LNCaP clone FGC (cell line): ENCODE results near the gene COL6A5.

Experiments
- DNase-seq: peaks from one replicate; pipeline ENCODE4 v3.0.0-alpha.2; 2011; ENCODE audit warnings: low read depth
- H3K4me3 ChIP-seq: 2 replicates; pipeline ENCODE4 v1.5.1; 2011; ENCODE audit warnings: mild to moderate bottlenecking, low read depth, low read length, control low read depth
- TF ChIP-seq, protein P1 (sequence below): IDR thresholded peaks from 2 replicates; pipeline ENCODE4 v1.5.1; 2012; ENCODE audit warnings: mild to moderate bottlenecking; ENCODE audit not compliant: control insufficient read depth, insufficient read depth; ENCODE audit errors: extremely low read depth

The COL6A5 gene

DNA sequence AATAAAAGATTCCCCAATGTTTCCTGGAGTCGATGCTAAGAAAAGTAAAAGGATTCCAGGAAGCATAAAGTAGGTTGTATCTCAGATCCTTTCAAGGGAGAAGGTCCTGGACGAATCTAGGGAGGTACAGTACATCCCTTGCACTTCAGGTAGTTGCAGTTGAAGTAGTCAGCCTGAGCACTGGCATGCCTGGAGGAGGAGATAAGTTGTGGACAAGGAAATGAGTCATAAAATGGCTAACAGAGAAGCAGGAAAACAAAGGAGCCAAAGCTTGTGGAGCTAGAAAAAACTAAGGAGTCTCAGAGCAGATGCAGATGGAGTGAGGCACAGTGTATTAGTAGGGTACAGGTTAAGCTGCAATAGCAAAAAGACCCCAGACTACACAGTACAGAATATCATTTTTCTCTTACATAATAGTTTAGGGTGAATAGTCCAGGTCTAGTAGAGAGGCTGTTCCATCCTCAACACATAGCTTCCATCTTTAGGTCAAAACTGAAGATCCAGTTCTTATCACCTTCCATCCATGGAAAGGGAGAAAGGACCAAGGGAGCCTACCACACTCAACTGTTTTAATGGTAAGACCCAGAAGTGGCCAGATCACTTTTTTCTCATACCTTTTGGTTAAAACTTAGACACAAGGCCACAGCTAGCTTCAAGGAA, 41.3 kb downstream of the COL6A5 start:
- no peak overlapping the region for H3K4me3 ChIP-seq
- DNase-seq = no peak
- TF ChIP-seq, protein P1, sequence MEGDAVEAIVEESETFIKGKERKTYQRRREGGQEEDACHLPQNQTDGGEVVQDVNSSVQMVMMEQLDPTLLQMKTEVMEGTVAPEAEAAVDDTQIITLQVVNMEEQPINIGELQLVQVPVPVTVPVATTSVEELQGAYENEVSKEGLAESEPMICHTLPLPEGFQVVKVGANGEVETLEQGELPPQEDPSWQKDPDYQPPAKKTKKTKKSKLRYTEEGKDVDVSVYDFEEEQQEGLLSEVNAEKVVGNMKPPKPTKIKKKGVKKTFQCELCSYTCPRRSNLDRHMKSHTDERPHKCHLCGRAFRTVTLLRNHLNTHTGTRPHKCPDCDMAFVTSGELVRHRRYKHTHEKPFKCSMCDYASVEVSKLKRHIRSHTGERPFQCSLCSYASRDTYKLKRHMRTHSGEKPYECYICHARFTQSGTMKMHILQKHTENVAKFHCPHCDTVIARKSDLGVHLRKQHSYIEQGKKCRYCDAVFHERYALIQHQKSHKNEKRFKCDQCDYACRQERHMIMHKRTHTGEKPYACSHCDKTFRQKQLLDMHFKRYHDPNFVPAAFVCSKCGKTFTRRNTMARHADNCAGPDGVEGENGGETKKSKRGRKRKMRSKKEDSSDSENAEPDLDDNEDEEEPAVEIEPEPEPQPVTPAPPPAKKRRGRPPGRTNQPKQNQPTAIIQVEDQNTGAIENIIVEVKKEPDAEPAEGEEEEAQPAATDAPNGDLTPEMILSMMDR = no peak

DNA sequence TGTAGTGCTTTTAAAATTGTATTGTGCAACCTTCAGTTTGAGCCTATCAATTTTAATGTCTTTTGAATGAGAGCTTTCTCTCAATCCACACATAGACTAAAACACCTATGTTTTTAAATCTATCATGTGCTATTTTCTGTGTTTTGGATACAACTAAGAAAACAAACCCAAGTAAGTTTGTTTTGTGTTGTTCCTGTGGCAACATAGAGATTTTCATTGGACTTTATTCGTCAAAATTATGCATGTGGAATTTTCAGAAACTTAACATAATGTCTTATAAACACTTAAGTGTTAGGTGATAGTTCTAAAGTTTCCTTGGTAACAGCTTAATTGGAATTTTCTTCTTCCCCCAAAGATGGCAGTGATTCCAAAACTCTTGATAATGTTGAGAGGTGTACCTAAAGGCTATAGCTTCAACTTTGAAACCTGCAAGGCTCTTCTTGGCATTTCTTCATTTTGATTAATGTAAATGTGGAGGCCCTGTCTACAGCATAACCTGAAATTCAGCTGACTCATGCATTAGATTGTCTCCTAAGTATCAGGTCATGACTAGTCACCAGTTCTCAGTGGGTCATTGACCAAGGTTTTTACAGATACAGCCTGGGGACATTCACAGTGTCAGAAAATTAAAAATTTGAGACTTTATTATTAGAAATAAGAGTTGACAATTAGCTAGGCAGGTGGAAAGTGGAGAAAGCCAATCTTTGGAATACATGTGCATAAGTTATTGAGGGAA, 44.4 kb downstream of the COL6A5 start:
- DNase-seq = no peak
- TF ChIP-seq, protein P1 = no peak
- no peak overlapping the region for H3K4me3 ChIP-seq

DNA sequence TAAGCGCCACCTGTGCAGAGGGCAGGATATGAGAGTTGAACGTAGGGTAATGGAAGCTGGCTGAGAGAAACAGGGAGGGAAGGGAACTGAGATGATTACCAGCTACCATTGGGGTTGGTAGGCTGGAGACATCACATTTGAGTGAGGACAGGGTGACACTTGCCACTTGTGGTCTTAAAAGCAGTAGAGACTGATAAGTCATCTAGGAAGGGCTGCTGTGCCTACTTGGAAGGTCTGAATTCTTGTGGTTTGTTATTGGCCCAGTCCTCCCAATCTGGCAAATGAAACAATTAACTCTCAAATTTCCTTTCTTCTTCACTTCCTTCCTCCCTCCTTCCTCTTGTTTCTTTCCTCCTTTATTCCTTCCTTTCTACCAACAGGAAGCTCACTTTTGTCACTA, 46.8 kb downstream of the COL6A5 start:
- DNase-seq = no peak

DNA sequence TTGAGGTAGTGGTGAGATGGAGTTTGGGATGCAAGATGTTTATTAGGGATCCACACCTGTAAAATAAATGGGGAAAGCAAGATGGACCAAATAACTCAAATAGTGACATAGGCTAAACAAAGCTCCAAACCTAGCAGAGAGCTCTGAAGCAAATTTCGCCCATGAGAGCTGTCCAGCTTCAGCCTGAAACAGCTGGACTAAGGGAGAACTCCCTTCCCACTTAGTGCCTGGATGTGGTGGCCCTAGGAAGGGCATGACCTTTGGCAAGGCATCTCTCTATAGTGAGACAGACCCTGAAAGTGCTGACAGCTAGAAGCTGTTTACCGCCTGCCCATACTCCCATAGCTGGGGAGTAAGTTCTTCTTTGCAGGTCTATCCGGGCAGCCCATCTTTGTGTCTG, 48.1 kb downstream of the COL6A5 start:
- H3K4me3 ChIP-seq = no peak overlapping the region
- TF ChIP-seq, protein P1 = no peak
- no peak for DNase-seq

More for the DNA sequence above, 46.8 kb downstream of the COL6A5 start:
- no peak overlapping the region for H3K4me3 ChIP-seq
- TF ChIP-seq, protein P1 = no peak

DNA sequence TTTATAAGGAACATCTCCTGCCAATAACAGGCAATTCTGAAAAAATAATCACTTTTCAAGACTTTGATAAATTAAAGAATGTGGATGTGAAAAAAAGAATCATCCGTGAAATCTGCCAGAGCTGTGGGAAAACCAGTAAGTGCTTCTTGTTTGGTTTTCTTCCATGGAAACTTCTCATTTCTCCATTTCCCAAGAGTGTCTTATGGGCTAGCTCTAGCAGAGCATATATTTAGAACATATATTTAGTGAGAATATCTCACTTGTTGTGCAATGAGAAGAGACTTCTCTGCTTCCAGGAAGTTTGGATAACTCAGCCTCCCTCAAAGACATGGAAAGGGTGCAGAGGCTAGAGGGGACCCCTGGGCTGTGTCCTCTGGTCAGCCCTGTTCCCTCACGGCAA, 49.9 kb downstream of the COL6A5 start:
- H3K4me3 ChIP-seq = no peak overlapping the region
- TF ChIP-seq, protein P1 = no peak
- no peak for DNase-seq

DNA sequence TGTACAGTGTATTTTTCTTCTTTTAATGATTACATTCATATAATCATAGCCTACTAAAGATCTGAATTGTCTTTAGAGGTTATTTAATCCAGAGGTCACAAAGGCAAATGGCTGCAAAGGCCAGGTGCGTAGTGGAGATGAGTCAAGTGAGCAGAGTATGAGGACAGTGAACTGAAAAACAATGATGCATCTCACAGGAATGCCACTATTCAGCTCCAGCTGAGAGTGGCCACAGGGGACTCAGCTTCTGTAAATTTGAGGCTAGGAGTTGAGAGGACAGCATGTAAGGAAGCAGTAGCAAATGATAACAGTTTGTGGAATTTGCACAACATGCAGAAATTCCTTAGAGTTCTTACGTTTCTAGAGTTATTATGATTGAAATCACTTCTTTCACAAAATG, 50.4 kb downstream of the COL6A5 start:
- TF ChIP-seq, protein P1 = no peak
- peak; percentile 10 for DNase-seq
- H3K4me3 ChIP-seq = no peak overlapping the region
